K562 (cell line): ENCODE data around the gene NPPC. TPM values are rescaled to one million over a fixed set of nuclear protein-coding genes. Genes with fewer than 3 reads are reported as not detected.
"Not testable (repeated sequence)": the region's sequence is repeated elsewhere in the genome, so short reads cannot be mapped to it uniquely, and the experiment has no call there.

Experiments used
- ATAC-seq: fragments of 200-7000 bp; cut with Tn5 transposase; 3 replicates; pipeline ENCODE4 v1.9.1; 2020; ENCODE audit warnings: moderate library complexity
- BruUV-seq: library from RNA; stranded (reverse); fragments of 400-500 nt; replicated peaks from 2 replicates; lab custom pipeline; 2021; lab: Mats Ljungman, UMichigan
- CTCF ChIA-PET: fragments of 300-600 bp; formaldehyde crosslinking; extraction: SDS; loops from one replicate; lab custom pipeline; 2021; ENCODE audit warnings: low intra/inter-chr PET ratio; lab: Yijun Ruan, JAX
- POLR2A ChIA-PET: fragments of 300-600, 350-650 bp; sonication (Branson Sonifier 250); formaldehyde crosslinking; extraction: SDS; loops from one replicate; lab custom pipeline; 2021; ENCODE audit warnings: antibody characterized with exemption, inconsistent platforms; lab: Yijun Ruan, JAX
- DNase-seq, 4 experiments: peaks; one replicate each; pipeline versions ENCODE4 v3.0.0 to v3.0.0-alpha.2; 2011 to 2018; ENCODE audit warnings: low spot score in 3 of 4, mixed read lengths in 3 of 4; ENCODE audit errors: extremely low read depth in 1 of 4
- FAIRE-seq: peaks from 2 replicates; lab custom pipeline; 2011; peaks lifted over from hg19 to GRCh38; lab: Jason Lieb, UNC
- H2AFZ ChIP-seq: 2 replicates; pipeline ENCODE4 v1.6.0; 2011; ENCODE audit warnings: low read depth, low read length, control low read depth, inconsistent platforms
- H3K27ac ChIP-seq: fragments of 200-600 bp; 3 replicates; pipeline ENCODE4 v1.8.0; 2011; ENCODE audit warnings: low read depth, mild to moderate bottlenecking, control low read depth, inconsistent platforms, low read length, moderate library complexity, mixed read lengths; ENCODE audit errors: extremely low read depth
- H3K27me3 ChIP-seq, 2 experiments: fragments of 300-600 bp in 1 of 2; 2 replicates in 1 of 2; 3 replicates in 1 of 2; pipeline versions ENCODE4 v1.6.0 to v1.8.0; 2011; ENCODE audit warnings: inconsistent platforms in 2 of 2, low read length in 2 of 2, mild to moderate bottlenecking in 1 of 2, mixed read lengths in 1 of 2, moderate library complexity in 1 of 2; ENCODE audit not compliant: control insufficient read depth in 2 of 2, insufficient read depth in 2 of 2
- H3K36me3 ChIP-seq: fragments of 300-600 bp; 3 replicates; pipeline ENCODE4 v1.8.0; 2011; ENCODE audit warnings: mild to moderate bottlenecking, low read length, inconsistent platforms; ENCODE audit not compliant: control insufficient read depth, insufficient read depth
- H3K4me1 ChIP-seq, 2 experiments: fragments of 200-600 bp in 1 of 2; replicated peaks in 1 of 2; 2 replicates in 1 of 2; 3 replicates in 1 of 2; pipeline versions ENCODE4 v1.5.1 to v1.8.0; 2011; ENCODE audit warnings: inconsistent platforms in 2 of 2, low read length in 2 of 2, mild to moderate bottlenecking in 1 of 2, mixed read lengths in 1 of 2, moderate library complexity in 1 of 2; ENCODE audit not compliant: control insufficient read depth in 2 of 2, insufficient read depth in 2 of 2
- H3K4me2 ChIP-seq: 2 replicates; pipeline ENCODE4 v1.6.1; 2011; ENCODE audit warnings: low read length, control low read depth, inconsistent platforms, mixed read lengths; ENCODE audit not compliant: insufficient read depth
- H3K4me3 ChIP-seq: fragments of 200-600 bp; sonication (generic), shearing (Covaris generic); 2 replicates; pipeline ENCODE4 v1.5.1; 2016; ENCODE audit warnings: control low read depth, inconsistent platforms
- H3K79me2 ChIP-seq: fragments of 200-600 bp; 3 replicates; pipeline ENCODE4 v1.8.0; 2011; ENCODE audit warnings: low read length, inconsistent platforms; ENCODE audit not compliant: control insufficient read depth, insufficient read depth
- H3K9ac ChIP-seq, 2 experiments: 2 replicates each; pipeline versions ENCODE4 v1.6.0 to v1.6.1; 2011; ENCODE audit warnings: low read depth in 2 of 2, low read length in 2 of 2, control low read depth in 1 of 2, inconsistent platforms in 1 of 2, mild to moderate bottlenecking in 1 of 2, mixed read lengths in 1 of 2; ENCODE audit not compliant: insufficient read depth in 1 of 2
- H3K9me1 ChIP-seq: one replicate; pipeline ENCODE4 v1.6.0; 2011; ENCODE audit warnings: inconsistent platforms, mild to moderate bottlenecking, low read length, moderate library complexity; ENCODE audit not compliant: control insufficient read depth, insufficient read depth
- H3K9me3 ChIP-seq: replicated peaks from 2 replicates; pipeline ENCODE4 v1.5.1; 2011; ENCODE audit warnings: low read depth, low read length, inconsistent platforms; ENCODE audit not compliant: control insufficient read depth, insufficient read depth
- H4K20me1 ChIP-seq: replicated peaks from 2 replicates; pipeline ENCODE4 v1.6.1; 2011; ENCODE audit warnings: low read length, inconsistent platforms, mixed read lengths; ENCODE audit not compliant: control insufficient read depth, insufficient read depth
- ARID1B ChIP-seq: fragments of 450-650 bp; IDR thresholded peaks from 2 replicates; pipeline ENCODE4 v1.6.1; 2016; ENCODE audit warnings: antibody characterized with exemption, mild to moderate bottlenecking, inconsistent platforms
- ATF1 ChIP-seq, 2 experiments: fragments of 450-650 bp in 1 of 2; IDR thresholded peaks; 2 replicates each; pipeline ENCODE4 v1.6.1; 2016; ENCODE audit warnings: missing compliant biosample characterization in 1 of 2, missing genetic modification characterization in 1 of 2
- ELF1 ChIP-seq: fragments of 200-800 bp; sonication (Bioruptor generic); IDR thresholded peaks from 2 replicates; pipeline ENCODE4 v1.6.1; 2016; ENCODE audit warnings: missing genetic modification characterization, missing compliant biosample characterization
- FOXA1 ChIP-seq: fragments of 450-650 bp; IDR thresholded peaks from 2 replicates; pipeline ENCODE4 v1.6.1; 2016; ENCODE audit warnings: mild to moderate bottlenecking, borderline replicate concordance
- FOXM1 ChIP-seq, 2 experiments: fragments of 450-650 bp in 1 of 2; sonication (generic) in 1 of 2; formaldehyde crosslinking in 1 of 2; IDR thresholded peaks; 2 replicates each; pipeline versions ENCODE4 v1.6.1 to v1.9.0; 2017 to 2022; ENCODE audit warnings: low read depth in 2 of 2, mild to moderate bottlenecking in 2 of 2, missing genetic modification reagents in 1 of 2, moderate library complexity in 1 of 2
- ZBED1 ChIP-seq: IDR thresholded peaks from 2 replicates; pipeline ENCODE4 v1.6.1; 2014
- ZHX1 ChIP-seq: fragments of 150-350 bp; conservative IDR thresholded peaks from 2 replicates; pipeline ENCODE4 v1.6.1; 2014; ENCODE audit warnings: low read length
- WGBS: fragments of 100-300 bp; shearing (Covaris generic); methylation state at CpG from one replicate; pipeline ENCODE4 v1.1.6; 2016; ENCODE audit warnings: low coverage, mixed read lengths; ENCODE audit not compliant: insufficient coverage; ENCODE audit errors: missing lambda C conversion rate; 5-methylcytosine and 5-hydroxymethylcytosine counted together
- in situ Hi-C: fragments of 300-500 bp; cut with MboI; formaldehyde crosslinking; loops from 4 replicates; pipeline ENCODE4 v1.15.0; 2018; ENCODE audit warnings: inconsistent platforms, mixed read lengths
- intact Hi-C: fragments of 100-400 bp; cut with micrococcal nuclease; formaldehyde crosslinking; loops from 2 replicates; pipeline ENCODE4 v1.14.2; 2022
- polyA plus RNA-seq, 8 experiments: library from polyadenylated mRNA; depleted of rRNA in 4 of 8; stranded (reverse) in 5 of 8; unstranded in 3 of 8; fragments of >200 nt; fragmentation: Nextera tagmentation in 2 of 8; fragmentation: Illumina TruSeq in 1 of 8; extraction: Ambion mirVana in 2 of 8; extraction: Trizol in 1 of 8; gene quantifications; 2 replicates each; pipeline versions ENCODE4 v1.2.1 to v1.2.3, GENCODE V29; 2011 to 2014; ENCODE audit warnings: inconsistent platforms in 1 of 8, missing spikeins in 1 of 8
- total RNA-seq, 7 experiments: library from RNA; depleted of rRNA in 6 of 7; stranded (reverse); fragments of >200 nt in 6 of 7; fragmentation: Illumina TruSeq in 2 of 7; extraction: Trizol in 2 of 7; gene quantifications; 2 replicates each; pipeline versions ENCODE4 v1.2.1 to v1.2.3, GENCODE V29; 2011 to 2021; ENCODE audit warnings: low replicate concordance in 1 of 7

NPPC gene
- total and polyA plus RNA-seq, 9 of the 15 experiments (the other 6 are each of a cell fraction or from before 2014, with no cell fraction given) = not detected

GRCh38 chr2:231947694-231948093 lies 21.5 kb upstream of the NPPC start (continued):
- TF ChIP-seq ZHX1 (no peak), ZBED1 (no peak), FOXM1 (IDR thresholded peaks at IDR 0.05; ENCODE audit: low read depth) (no peak), FOXM1 (CRISPR knock-in tag; IDR thresholded peaks at IDR 0.05; ENCODE audit: low read depth) (no peak), FOXA1 (no peak), ATF1 (CRISPR knock-in tag; IDR thresholded peaks at IDR 0.05) (no peak), ATF1 (tag; IDR thresholded peaks at IDR 0.05) (no peak), ARID1B (no peak), ELF1 (tag) (no peak)

- H2AFZ ChIP-seq = 0 out of 2 replicates have a peak overlapping the region, but pooled peaks have one; percentile 55
- H3K27me3 ChIP-seq, POLR2A ChIA-PET, CTCF ChIA-PET, H3K9ac ChIP-seq, H3K9me1 ChIP-seq, H3K36me3 ChIP-seq, FAIRE-seq, intact Hi-C loops, H4K20me1 ChIP-seq, H3K27ac ChIP-seq, DNase-seq, H3K79me2 ChIP-seq, H3K4me3 ChIP-seq, ATAC-seq, H3K9me3 ChIP-seq, H3K4me2 ChIP-seq, H3K4me1 ChIP-seq, BruUV-seq: not testable (repeated sequence)
- WGBS = 20% methylated on average over 9 of the region's 11 CpGs
- in situ Hi-C loops = loop anchor here (10.0 kb wide), 1 partner anchor 168 kb away; no protein-coding TSS in a partner anchor
These were observed 20.9 kb upstream of the NPPC start for GRCh38 chr2:231947112-231947511.
